Osteoblast (primary cell): ENCODE measurements around the gene XRCC1. TPM values are rescaled to one million over a fixed set of nuclear protein-coding genes. Genes with fewer than 3 reads are reported as not detected.

Experiments used
- DNase-seq: peaks from one replicate; pipeline ENCODE4 v3.0.0; 2011; ENCODE audit warnings: low spot score, mixed read lengths; ENCODE audit not compliant: insufficient read length; ENCODE audit errors: missing footprints
- H2AFZ ChIP-seq: 2 replicates; pipeline ENCODE4 v1.6.0; 2011; ENCODE audit warnings: mild to moderate bottlenecking, low read length
- H3K27ac ChIP-seq: 2 replicates; pipeline ENCODE4 v1.5.1; 2011; ENCODE audit warnings: mild to moderate bottlenecking, low read depth, low read length, moderate library complexity
- H3K27me3 ChIP-seq: 2 replicates; pipeline ENCODE4 v1.6.0; 2012; ENCODE audit warnings: mild to moderate bottlenecking, control low read depth, inconsistent platforms, low read length, moderate library complexity; ENCODE audit not compliant: insufficient read depth
- H3K36me3 ChIP-seq: 2 replicates; pipeline ENCODE4 v1.5.1; 2011; ENCODE audit warnings: mild to moderate bottlenecking, low read length, control low read depth, moderate library complexity; ENCODE audit not compliant: insufficient read depth
- H3K4me1 ChIP-seq: 2 replicates; pipeline ENCODE4 v1.5.1; 2011; ENCODE audit warnings: mild to moderate bottlenecking, low read length, control low read depth, moderate library complexity; ENCODE audit not compliant: insufficient read depth
- H3K4me2 ChIP-seq: 2 replicates; pipeline ENCODE4 v1.6.0; 2011; ENCODE audit warnings: mild to moderate bottlenecking, low read length; ENCODE audit not compliant: insufficient read depth
- H3K4me3 ChIP-seq: fragments of 200-600 bp; sonication (generic); 3 replicates; pipeline ENCODE4 v1.5.1; 2012; ENCODE audit warnings: mild to moderate bottlenecking, low read length, inconsistent platforms; ENCODE audit not compliant: insufficient read depth
- H3K79me2 ChIP-seq: 2 replicates; pipeline ENCODE4 v1.6.0; 2012; ENCODE audit warnings: mild to moderate bottlenecking, low read length, control low read depth, inconsistent platforms; ENCODE audit not compliant: insufficient read depth
- H3K9me3 ChIP-seq: 2 replicates; pipeline ENCODE4 v1.5.1; 2011; ENCODE audit warnings: low read depth, low read length, control low read depth
- H4K20me1 ChIP-seq: 2 replicates; pipeline ENCODE4 v1.6.0; 2012; ENCODE audit warnings: mild to moderate bottlenecking, low read length, control low read depth; ENCODE audit not compliant: insufficient read depth
- CTCF ChIP-seq: IDR thresholded peaks from 2 replicates; pipeline ENCODE4 v1.5.1; 2011; ENCODE audit warnings: mild to moderate bottlenecking, low read depth, low read length, moderate library complexity; ENCODE audit errors: extremely low read depth
- total RNA-seq: library from RNA; depleted of rRNA; stranded (reverse); fragments of >200 nt; gene quantifications from 2 replicates; pipeline ENCODE4 v1.2.3, GENCODE V29; 2012

The XRCC1 gene
- total RNA-seq, 1 donor: 21.4 TPM

GRCh38 chr19:43532962-43533545 lies 42.3 kb downstream of the XRCC1 start, which contains the start of gene ZNF575:
Gene ZNF575, plus strand, starts transcription at chr19:43533188. Its CDS starts 1,235 bp downstream, at chr19:43534423.
- H3K4me3 ChIP-seq: peak within 1 kb of the TSS; percentile 76
- H4K20me1 ChIP-seq: peaks cover 6% of the 10 kb centered on the region
- no peak for TF ChIP-seq CTCF
- H3K79me2 ChIP-seq: no peaks in the 10 kb centered on the region
- H3K4me2 ChIP-seq: peak within 1 kb of the TSS; percentile 81
- peaks cover 9% of the 10 kb centered on the region for H3K36me3 ChIP-seq
- no peaks in the 10 kb centered on the region for H3K27me3 ChIP-seq
- peak within 1 kb of the TSS; percentile 36 for H3K27ac ChIP-seq
- peak; percentile 98 for DNase-seq
- H3K4me1 ChIP-seq: peaks cover 20% of the 10 kb centered on the region
- H3K9me3 ChIP-seq: no peaks in the 10 kb centered on the region
- H2AFZ ChIP-seq: peak within 1 kb of the TSS; percentile 95

GRCh38 chr19:43532571-43532961 lies 42.8 kb downstream of the XRCC1 start:
- H3K4me2 ChIP-seq: peak overlapping the region; percentile 81
- no peak for TF ChIP-seq CTCF
- peak; percentile 91 for DNase-seq
- H4K20me1 ChIP-seq: peaks cover 6% of the 10 kb centered on the region
- H3K4me3 ChIP-seq: peak overlapping the region; percentile 76
- peaks cover 25% of the 10 kb centered on the region for H3K4me1 ChIP-seq
- peaks cover 4% of the 10 kb centered on the region for H3K36me3 ChIP-seq
- H3K27ac ChIP-seq: peak overlapping the region; percentile 36
- no peaks in the 10 kb centered on the region for H3K9me3 ChIP-seq
- no peaks in the 10 kb centered on the region for H3K79me2 ChIP-seq
- H2AFZ ChIP-seq: peak overlapping the region; percentile 95
- H3K27me3 ChIP-seq: no peaks in the 10 kb centered on the region

GRCh38 chr19:43527860-43528622 lies 47.3 kb downstream of the XRCC1 start:
- H3K79me2 ChIP-seq: peaks cover 39% of the 10 kb centered on the region
- no peaks in the 10 kb centered on the region for H3K9me3 ChIP-seq
- H3K4me1 ChIP-seq: peaks cover 35% of the 10 kb centered on the region
- H3K4me3 ChIP-seq: peak overlapping the region; percentile 40
- H4K20me1 ChIP-seq: peaks cover 2% of the 10 kb centered on the region
- peak overlapping the region; percentile 95 for H3K4me2 ChIP-seq
- H3K27me3 ChIP-seq: no peaks in the 10 kb centered on the region
- TF ChIP-seq CTCF: no peak
- peak overlapping the region; percentile 9 for H3K27ac ChIP-seq
- DNase-seq: peak; percentile 34
- H3K36me3 ChIP-seq: no peaks in the 10 kb centered on the region
- no peak overlapping the region for H2AFZ ChIP-seq
